Panc1 (cell line): Measurements from ENCODE around the gene PDZK1IP1. TPM values are rescaled to one million over a fixed set of nuclear protein-coding genes. Genes with fewer than 3 reads are reported as not detected.

Experiments used
- ATAC-seq: fragments of 200-7000 bp; cut with Tn5 transposase; 2 replicates; pipeline ENCODE4 v1.9.1; 2020; ENCODE audit warnings: mild to moderate bottlenecking, moderate library complexity
- BruUV-seq: library from RNA; stranded (reverse); fragments of 400-500 nt; replicated peaks from 2 replicates; lab custom pipeline; 2021; lab: Mats Ljungman, UMichigan
- CTCF ChIA-PET: fragments of 300-600 bp; sonication (Branson Sonifier 250); formaldehyde crosslinking; loops from one replicate; lab custom pipeline; 2022; ENCODE audit warnings: antibody characterized with exemption; lab: Charles Lee
- POLR2A ChIA-PET: fragments of 300-600 bp; sonication (Branson Sonifier 250); formaldehyde crosslinking; loops from one replicate; lab custom pipeline; 2022; ENCODE audit warnings: antibody characterized with exemption; lab: Charles Lee
- DNase-seq: peaks from one replicate; pipeline ENCODE4 v3.0.0-alpha.2; 2010; ENCODE audit warnings: low read depth, low spot score
- H3K27ac ChIP-seq: 2 replicates; pipeline ENCODE4 v1.5.1; 2011; ENCODE audit warnings: mild to moderate bottlenecking, low read length, inconsistent platforms
- H3K27me3 ChIP-seq: fragments of 200-500 bp; sonication (Bioruptor generic); 2 replicates; pipeline ENCODE4 v1.6.0; 2014; ENCODE audit warnings: low read length, inconsistent platforms; ENCODE audit not compliant: control insufficient read depth, insufficient read depth
- H3K36me3 ChIP-seq: fragments of 200-500 bp; sonication (Bioruptor generic); 2 replicates; pipeline ENCODE4 v1.5.1; 2014; ENCODE audit warnings: inconsistent platforms, mild to moderate bottlenecking, low read length, moderate library complexity; ENCODE audit not compliant: control insufficient read depth, insufficient read depth
- H3K4me1 ChIP-seq: 2 replicates; pipeline ENCODE4 v1.5.1; 2011; ENCODE audit warnings: inconsistent platforms, mild to moderate bottlenecking, low read length, moderate library complexity; ENCODE audit not compliant: control insufficient read depth, insufficient read depth
- H3K4me3 ChIP-seq, 2 experiments: 2 replicates each; pipeline ENCODE4 v1.5.1; 2011 to 2012; ENCODE audit warnings: low read depth in 2 of 2, low read length in 2 of 2, mild to moderate bottlenecking in 2 of 2, inconsistent platforms in 1 of 2, moderate library complexity in 1 of 2
- H3K9me3 ChIP-seq: fragments of 200-500 bp; sonication (Bioruptor generic); 2 replicates; pipeline ENCODE4 v1.5.1; 2014; ENCODE audit warnings: low read depth, mild to moderate bottlenecking, inconsistent platforms, low read length, moderate library complexity; ENCODE audit not compliant: control insufficient read depth, insufficient read depth
- POLR2AphosphoS5 ChIP-seq: IDR thresholded peaks from 2 replicates; pipeline ENCODE4 v1.6.1; 2012; ENCODE audit warnings: mild to moderate bottlenecking, low read depth, low read length, moderate library complexity
- SIN3A ChIP-seq: IDR thresholded peaks from 2 replicates; pipeline ENCODE4 v1.6.1; 2012; ENCODE audit warnings: low read depth, mild to moderate bottlenecking, low read length, moderate library complexity, borderline replicate concordance; ENCODE audit not compliant: insufficient read depth
- TCF7L2 ChIP-seq: IDR thresholded peaks from 2 replicates; pipeline ENCODE4 v1.6.1; 2011; ENCODE audit warnings: mild to moderate bottlenecking, low read depth, low read length, inconsistent platforms
- in situ Hi-C: cut with HindIII; loops from 2 replicates; pipeline ENCODE4 v1.10.0; 2016; ENCODE audit warnings: low sequenced_read_pairs, low pct_unique_long_range_greater_than_20kb
- intact Hi-C: fragments of 100-400 bp; cut with micrococcal nuclease; formaldehyde crosslinking; loops from one replicate; pipeline ENCODE4 v1.10.0; 2022; ENCODE audit not compliant: unreplicated experiment
- total RNA-seq: library from RNA; stranded (reverse); gene quantifications from one replicate; pipeline ENCODE4 v1.2.1, GENCODE V29; 2021; ENCODE audit not compliant: unreplicated experiment
- TF ChIP-seq, protein P1 (sequence below): fragments of 450-650 bp; IDR thresholded peaks from 2 replicates; pipeline ENCODE4 v1.5.1; 2017; ENCODE audit warnings: mild to moderate bottlenecking
- TF ChIP-seq, protein P2 (sequence below), 2 experiments: IDR thresholded peaks; 2 replicates each; pipeline ENCODE4 v1.6.1; 2011 to 2012; ENCODE audit warnings: low read depth in 2 of 2, control low read depth in 1 of 2, low read length in 1 of 2, mild to moderate bottlenecking in 1 of 2, moderate library complexity in 1 of 2; ENCODE audit not compliant: insufficient read depth in 1 of 2

The PDZK1IP1 gene
- total RNA-seq, 1 experiment from 2014 or later = not detected

DNA sequence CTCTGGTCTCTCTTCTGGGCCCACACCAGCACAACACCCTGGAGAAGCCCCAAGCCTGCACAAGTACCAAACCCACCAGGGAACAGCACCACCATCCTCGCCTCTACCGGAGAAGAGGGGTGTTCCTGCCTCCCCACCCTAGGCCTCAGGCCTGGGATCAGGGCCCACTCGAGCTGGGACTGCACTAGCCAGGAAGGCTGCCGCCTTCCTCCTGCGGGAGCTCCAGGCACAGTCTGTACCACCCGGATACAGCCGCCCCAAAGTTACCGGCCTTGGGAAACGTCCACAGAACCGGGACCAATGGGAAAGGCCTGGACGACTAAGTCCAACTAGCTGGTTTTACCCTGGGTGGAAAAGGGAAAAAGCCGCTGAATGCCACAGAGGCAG lies 38.8 kb upstream of the PDZK1IP1 start:
- Histone ChIP-seq H3K27me3 (peaks cover 23% of the 10 kb centered on the region), H3K9me3 (no peaks in the 10 kb centered on the region), H3K36me3 (no peaks in the 10 kb centered on the region), H3K4me3 (no peak overlapping the region), H3K27ac (no peak overlapping the region), H3K4me1 (0 out of 2 replicates have a peak, but pooled peaks cover 2% of the 10 kb centered on the region)
- intact Hi-C loops = no loop called here
- no peak for ATAC-seq
- POLR2A ChIA-PET = no interaction called here
- TF ChIP-seq SIN3A (no peak), POLR2AphosphoS5 (no peak)
- TF ChIP-seq, protein P1, sequence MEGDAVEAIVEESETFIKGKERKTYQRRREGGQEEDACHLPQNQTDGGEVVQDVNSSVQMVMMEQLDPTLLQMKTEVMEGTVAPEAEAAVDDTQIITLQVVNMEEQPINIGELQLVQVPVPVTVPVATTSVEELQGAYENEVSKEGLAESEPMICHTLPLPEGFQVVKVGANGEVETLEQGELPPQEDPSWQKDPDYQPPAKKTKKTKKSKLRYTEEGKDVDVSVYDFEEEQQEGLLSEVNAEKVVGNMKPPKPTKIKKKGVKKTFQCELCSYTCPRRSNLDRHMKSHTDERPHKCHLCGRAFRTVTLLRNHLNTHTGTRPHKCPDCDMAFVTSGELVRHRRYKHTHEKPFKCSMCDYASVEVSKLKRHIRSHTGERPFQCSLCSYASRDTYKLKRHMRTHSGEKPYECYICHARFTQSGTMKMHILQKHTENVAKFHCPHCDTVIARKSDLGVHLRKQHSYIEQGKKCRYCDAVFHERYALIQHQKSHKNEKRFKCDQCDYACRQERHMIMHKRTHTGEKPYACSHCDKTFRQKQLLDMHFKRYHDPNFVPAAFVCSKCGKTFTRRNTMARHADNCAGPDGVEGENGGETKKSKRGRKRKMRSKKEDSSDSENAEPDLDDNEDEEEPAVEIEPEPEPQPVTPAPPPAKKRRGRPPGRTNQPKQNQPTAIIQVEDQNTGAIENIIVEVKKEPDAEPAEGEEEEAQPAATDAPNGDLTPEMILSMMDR = no peak
- in situ Hi-C loops = no loop called here
- CTCF ChIA-PET = no interaction called here
- BruUV-seq = no TSS peak
- DNase-seq = no peak

DNA sequence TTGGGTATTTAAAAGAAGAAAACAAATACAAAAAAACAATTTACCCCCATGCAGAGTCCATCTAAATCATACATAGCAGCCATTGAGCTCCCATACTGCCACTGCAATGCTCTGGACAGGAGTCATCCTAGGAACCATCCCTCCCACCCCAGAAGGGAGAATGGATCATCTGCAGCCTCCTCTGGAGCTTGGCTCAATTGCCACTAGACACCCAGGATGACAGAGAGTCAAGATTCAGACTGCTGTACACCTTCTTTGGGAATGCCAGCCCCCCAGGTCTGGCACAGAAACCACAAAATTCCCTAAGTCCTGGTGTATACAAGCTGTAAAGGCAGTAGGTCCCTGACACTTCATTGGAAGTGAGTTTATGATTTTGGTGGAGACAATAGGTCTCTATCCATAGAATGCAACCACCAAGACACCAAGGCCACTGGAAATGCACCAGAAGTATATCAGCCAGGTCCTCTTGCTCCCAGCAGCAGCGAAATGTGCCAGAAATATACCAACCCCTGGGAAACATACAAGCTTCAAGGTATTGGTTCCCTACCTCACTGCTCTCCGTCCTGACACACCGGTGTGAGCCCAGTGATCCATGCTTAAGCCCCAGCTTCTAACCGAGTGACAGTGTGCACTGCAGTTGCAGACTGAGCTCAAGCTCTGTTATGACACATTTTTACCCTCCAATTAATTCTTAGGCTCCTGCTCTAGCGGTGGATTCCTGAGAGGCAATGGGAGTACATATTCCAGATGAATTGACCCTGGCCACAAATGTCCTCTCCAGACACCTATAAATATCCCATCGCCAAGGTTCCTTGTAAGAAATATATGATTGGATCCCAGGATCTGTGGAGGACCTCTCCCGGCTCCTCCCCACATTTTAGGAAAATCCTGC lies 37.8 kb upstream of the PDZK1IP1 start:
- TF ChIP-seq, protein P1 = no peak
- TF ChIP-seq, protein P2, sequence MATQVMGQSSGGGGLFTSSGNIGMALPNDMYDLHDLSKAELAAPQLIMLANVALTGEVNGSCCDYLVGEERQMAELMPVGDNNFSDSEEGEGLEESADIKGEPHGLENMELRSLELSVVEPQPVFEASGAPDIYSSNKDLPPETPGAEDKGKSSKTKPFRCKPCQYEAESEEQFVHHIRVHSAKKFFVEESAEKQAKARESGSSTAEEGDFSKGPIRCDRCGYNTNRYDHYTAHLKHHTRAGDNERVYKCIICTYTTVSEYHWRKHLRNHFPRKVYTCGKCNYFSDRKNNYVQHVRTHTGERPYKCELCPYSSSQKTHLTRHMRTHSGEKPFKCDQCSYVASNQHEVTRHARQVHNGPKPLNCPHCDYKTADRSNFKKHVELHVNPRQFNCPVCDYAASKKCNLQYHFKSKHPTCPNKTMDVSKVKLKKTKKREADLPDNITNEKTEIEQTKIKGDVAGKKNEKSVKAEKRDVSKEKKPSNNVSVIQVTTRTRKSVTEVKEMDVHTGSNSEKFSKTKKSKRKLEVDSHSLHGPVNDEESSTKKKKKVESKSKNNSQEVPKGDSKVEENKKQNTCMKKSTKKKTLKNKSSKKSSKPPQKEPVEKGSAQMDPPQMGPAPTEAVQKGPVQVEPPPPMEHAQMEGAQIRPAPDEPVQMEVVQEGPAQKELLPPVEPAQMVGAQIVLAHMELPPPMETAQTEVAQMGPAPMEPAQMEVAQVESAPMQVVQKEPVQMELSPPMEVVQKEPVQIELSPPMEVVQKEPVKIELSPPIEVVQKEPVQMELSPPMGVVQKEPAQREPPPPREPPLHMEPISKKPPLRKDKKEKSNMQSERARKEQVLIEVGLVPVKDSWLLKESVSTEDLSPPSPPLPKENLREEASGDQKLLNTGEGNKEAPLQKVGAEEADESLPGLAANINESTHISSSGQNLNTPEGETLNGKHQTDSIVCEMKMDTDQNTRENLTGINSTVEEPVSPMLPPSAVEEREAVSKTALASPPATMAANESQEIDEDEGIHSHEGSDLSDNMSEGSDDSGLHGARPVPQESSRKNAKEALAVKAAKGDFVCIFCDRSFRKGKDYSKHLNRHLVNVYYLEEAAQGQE (IDR thresholded peaks at IDR 0.05; ENCODE audit: insufficient read depth in 1 of 2, low read depth in 2 of 2, low read length in 1 of 2) = no peak
- TF ChIP-seq SIN3A = no peak
- TF ChIP-seq TCF7L2 = no peak
- TF ChIP-seq POLR2AphosphoS5 = no peak
- ChIA-PET CTCF (no interaction called here), POLR2A (interaction anchor here (0.5 kb wide), 1 partner anchor 36 kb away, joined by 10 read pairs; no protein-coding TSS in a partner anchor)
- Histone ChIP-seq H3K27me3 (peaks cover 25% of the 10 kb centered on the region), H3K27ac (no peak overlapping the region), H3K4me1 (0 out of 2 replicates have a peak, but pooled peaks cover 2% of the 10 kb centered on the region), H3K9me3 (no peaks in the 10 kb centered on the region), H3K4me3 (no peak overlapping the region), H3K36me3 (no peaks in the 10 kb centered on the region)
- intact Hi-C loops = no loop called here
- in situ Hi-C loops = no loop called here
- no peak for ATAC-seq
- no peak for DNase-seq
- BruUV-seq = no TSS peak
